ENCODE measurements around the gene TSSK6. TPM values are rescaled to one million over a fixed set of nuclear protein-coding genes. Genes with fewer than 3 reads are reported as not detected.

TSSK6 gene
- total RNA-seq, 1 donor from 2014 or later = 3.2 TPM

GRCh38 chr19:19523177-19523576 lies 7.8 kb upstream of the TSSK6 start:
- DNase-seq (ENCODE audit: low read depth) (no peak), FAIRE-seq (no peak)
- Histone ChIP-seq H3K36me3 (ENCODE audit: control insufficient read depth, insufficient read depth, low read length) (peaks cover 15% of the 10 kb centered on the region), H3K4me3 (ENCODE audit: low read depth, low read length) (no peak overlapping the region), H3K27me3 (ENCODE audit: control insufficient read depth, insufficient read depth, low read length) (no peaks in the 10 kb centered on the region)
- TF ChIP-seq, protein P1, sequence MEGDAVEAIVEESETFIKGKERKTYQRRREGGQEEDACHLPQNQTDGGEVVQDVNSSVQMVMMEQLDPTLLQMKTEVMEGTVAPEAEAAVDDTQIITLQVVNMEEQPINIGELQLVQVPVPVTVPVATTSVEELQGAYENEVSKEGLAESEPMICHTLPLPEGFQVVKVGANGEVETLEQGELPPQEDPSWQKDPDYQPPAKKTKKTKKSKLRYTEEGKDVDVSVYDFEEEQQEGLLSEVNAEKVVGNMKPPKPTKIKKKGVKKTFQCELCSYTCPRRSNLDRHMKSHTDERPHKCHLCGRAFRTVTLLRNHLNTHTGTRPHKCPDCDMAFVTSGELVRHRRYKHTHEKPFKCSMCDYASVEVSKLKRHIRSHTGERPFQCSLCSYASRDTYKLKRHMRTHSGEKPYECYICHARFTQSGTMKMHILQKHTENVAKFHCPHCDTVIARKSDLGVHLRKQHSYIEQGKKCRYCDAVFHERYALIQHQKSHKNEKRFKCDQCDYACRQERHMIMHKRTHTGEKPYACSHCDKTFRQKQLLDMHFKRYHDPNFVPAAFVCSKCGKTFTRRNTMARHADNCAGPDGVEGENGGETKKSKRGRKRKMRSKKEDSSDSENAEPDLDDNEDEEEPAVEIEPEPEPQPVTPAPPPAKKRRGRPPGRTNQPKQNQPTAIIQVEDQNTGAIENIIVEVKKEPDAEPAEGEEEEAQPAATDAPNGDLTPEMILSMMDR (IDR thresholded peaks at IDR 0.05; ENCODE audit: insufficient read depth, low read length, severe bottlenecking) = no peak

- FAIRE-seq (no peak), DNase-seq (ENCODE audit: low read depth) (no peak)
- H3K27me3 ChIP-seq (ENCODE audit: control insufficient read depth, insufficient read depth, low read length) = no peaks in the 10 kb centered on the region
- peaks cover 10% of the 10 kb centered on the region for H3K36me3 ChIP-seq (ENCODE audit: control insufficient read depth, insufficient read depth, low read length)
- TF ChIP-seq, protein P1 (IDR thresholded peaks at IDR 0.05; ENCODE audit: insufficient read depth, low read length, severe bottlenecking) = no peak
- no peak overlapping the region for H3K4me3 ChIP-seq (ENCODE audit: low read depth, low read length)
Measured at GRCh38 chr19:19520989-19521388, 5.6 kb upstream of the TSSK6 start.

DNA sequence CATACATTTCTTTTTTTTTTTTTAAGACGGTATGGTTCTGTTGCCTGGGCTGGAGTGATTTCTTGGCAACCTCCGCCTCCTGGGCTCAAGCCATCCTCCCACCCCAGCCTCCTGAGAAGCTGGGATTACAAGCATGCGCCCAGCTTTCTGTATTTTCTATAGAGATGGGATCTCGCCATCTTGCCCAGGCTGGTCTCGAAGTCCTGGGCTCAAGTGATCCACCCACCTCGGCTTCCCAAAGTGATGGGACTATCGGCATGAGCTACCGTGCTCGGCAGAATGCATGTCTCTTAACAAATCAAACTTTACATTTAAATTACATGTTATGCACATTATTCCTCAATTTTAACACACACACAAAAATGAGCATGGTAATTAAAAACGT lies 1.9 kb upstream of the TSSK6 start:
- DNase-seq (ENCODE audit: low read depth) = no peak
- Histone ChIP-seq H3K4me3 (ENCODE audit: low read depth, low read length) (no peak overlapping the region), H3K36me3 (ENCODE audit: control insufficient read depth, insufficient read depth, low read length) (peaks cover 10% of the 10 kb centered on the region), H3K27me3 (ENCODE audit: control insufficient read depth, insufficient read depth, low read length) (no peaks in the 10 kb centered on the region)
- FAIRE-seq = no peak
- TF ChIP-seq, protein P1 (IDR thresholded peaks at IDR 0.05; ENCODE audit: insufficient read depth, low read length, severe bottlenecking) = no peak

- no peaks in the 10 kb centered on the region for H3K27me3 ChIP-seq (ENCODE audit: control insufficient read depth, insufficient read depth, low read length)
- FAIRE-seq (no peak), DNase-seq (ENCODE audit: low read depth) (peak; percentile 81)
- peak within 1 kb of the TSS; percentile 62 for H3K4me3 ChIP-seq (ENCODE audit: low read depth, low read length)
- TF ChIP-seq, protein P1 (IDR thresholded peaks at IDR 0.05; ENCODE audit: insufficient read depth, low read length, severe bottlenecking) = no peak
- peaks cover 10% of the 10 kb centered on the region for H3K36me3 ChIP-seq (ENCODE audit: control insufficient read depth, insufficient read depth, low read length)
Measured at GRCh38 chr19:19515642-19516519, 533 bp upstream of the TSSK6 start, which contains the start of gene NDUFA13. Gene NDUFA13, plus strand, starts transcription at chr19:19516225. Its CDS starts 14 bp downstream, at chr19:19516239.

- no peak overlapping the region for H3K4me3 ChIP-seq (ENCODE audit: low read depth, low read length)
- no peak for FAIRE-seq
- H3K27me3 ChIP-seq (ENCODE audit: control insufficient read depth, insufficient read depth, low read length) = no peaks in the 10 kb centered on the region
- no peak for DNase-seq (ENCODE audit: low read depth)
- H3K36me3 ChIP-seq (ENCODE audit: control insufficient read depth, insufficient read depth, low read length) = peaks cover 3% of the 10 kb centered on the region
- TF ChIP-seq, protein P1 (IDR thresholded peaks at IDR 0.05; ENCODE audit: insufficient read depth, low read length, severe bottlenecking) = no peak
Measured at GRCh38 chr19:19514215-19514657, 1.1 kb downstream of the TSSK6 start.

All from bronchial epithelial cell (primary cell).